ENCODE results near the gene BEND7. TPM values are rescaled to one million over a fixed set of nuclear protein-coding genes. Genes with fewer than 3 reads are reported as not detected.

The BEND7 gene
- total RNA-seq, 2 donors from 2014 or later, result 13.7 to 17.5 TPM

- no peak overlapping the region for H3K4me3 ChIP-seq
- no peak for DNase-seq
- TF ChIP-seq CTCF (IDR thresholded peaks at IDR 0.05) (no peak), POLR2A (IDR thresholded peaks at IDR 0.05) (no peak)
- intact Hi-C loops (cut with DNase I), result no loop called here
- no peaks in the 10 kb centered on the region for H3K36me3 ChIP-seq (replicated peaks in 1 of 2; ENCODE audit: insufficient read depth in 1 of 2, low read depth in 2 of 2)
- ATAC-seq, result no peak
- no peaks in the 10 kb centered on the region for H3K9me3 ChIP-seq
- no peak overlapping the region for H3K27ac ChIP-seq
- H3K27me3 ChIP-seq, result no peaks in the 10 kb centered on the region
- H3K4me1 ChIP-seq, result no peaks in the 10 kb centered on the region
- 55 to 70% methylated on average over 4 of the region's 4 CpGs for whole genome bisulfite sequencing, 2 donors
Observed at GRCh38 chr10:13393640-13394039, 135.2 kb downstream of the BEND7 start.

- 82 to 86% methylated on average over 5 of the region's 5 CpGs for WGBS, 2 donors
- DNase-seq (no peak), ATAC-seq (no peak)
- H3K27ac ChIP-seq, result no peak overlapping the region
- TF ChIP-seq POLR2A (IDR thresholded peaks at IDR 0.05) (no peak), CTCF (IDR thresholded peaks at IDR 0.05) (no peak)
- no peaks in the 10 kb centered on the region for H3K36me3 ChIP-seq (replicated peaks in 1 of 2; ENCODE audit: insufficient read depth in 1 of 2, low read depth in 2 of 2)
- H3K9me3 ChIP-seq, result no peaks in the 10 kb centered on the region
- intact Hi-C loops (cut with DNase I), result no loop called here
- no peaks in the 10 kb centered on the region for H3K4me1 ChIP-seq
- no peak overlapping the region for H3K4me3 ChIP-seq
- no peaks in the 10 kb centered on the region for H3K27me3 ChIP-seq
Observed at GRCh38 chr10:13392701-13393100, 136.1 kb downstream of the BEND7 start.

Small RNA genes lying within 50 kb of the gene (small RNA-seq; reads per million reads assigned to genes)
- not detected for gene RF00019

Other genes starting within 250 kb of the BEND7 start
- gene PHYH, start 228.9 kb downstream of the BEND7 start, total RNA-seq, result 10 to 100 TPM; 22.1 to 23.4 TPM
- gene SEPHS1, start 180.7 kb downstream of the BEND7 start, total RNA-seq, result 10 to 100 TPM; 17.6 to 21.8 TPM
- gene PRPF18, start 58.0 kb upstream of the BEND7 start, total RNA-seq, result 10 to 100 TPM; 13.8 to 22.8 TPM

Measured in body of pancreas (tissue), 4 donors.